Cardiac muscle cell (in vitro differentiated cells and primary cell): ENCODE data around the gene FBXO3. TPM values are rescaled to one million over a fixed set of nuclear protein-coding genes. Genes with fewer than 3 reads are reported as not detected.

Experiments used
- DNase-seq, 2 donors: peaks; one replicate each; pipeline versions ENCODE4 v3.0.0 to v3.0.0-alpha.2; 2010 to 2017; ENCODE audit warnings: low read depth in 1 of 2, low spot score in 1 of 2
- H3K27ac ChIP-seq: fragments of 200-600 bp; sonication (generic); 2 replicates; pipeline ENCODE4 v1.5.1; 2016
- H3K27me3 ChIP-seq: fragments of 200-600 bp; sonication (generic); 2 replicates; pipeline ENCODE4 v1.6.0; 2016; ENCODE audit warnings: control low read depth
- H3K36me3 ChIP-seq: fragments of 200-600 bp; sonication (generic); 2 replicates; pipeline ENCODE4 v1.5.1; 2016; ENCODE audit warnings: control low read depth
- H3K4me1 ChIP-seq: fragments of 200-600 bp; sonication (generic); 2 replicates; pipeline ENCODE4 v1.8.1; 2017; ENCODE audit warnings: low read depth, mild to moderate bottlenecking, mixed run types
- H3K4me3 ChIP-seq: fragments of 200-600 bp; sonication (generic); 2 replicates; pipeline ENCODE4 v1.5.1; 2016; ENCODE audit warnings: mild to moderate bottlenecking
- H3K9me3 ChIP-seq: fragments of 200-600 bp; sonication (generic); 2 replicates; pipeline ENCODE4 v1.5.1; 2017; ENCODE audit warnings: low read depth, mild to moderate bottlenecking, control low read depth
- CTCF ChIP-seq: IDR thresholded peaks from 2 replicates; pipeline ENCODE4 v1.5.1; 2012; ENCODE audit warnings: low read depth, mild to moderate bottlenecking, low read length
- polyA plus RNA-seq: library from polyadenylated mRNA; unstranded; fragments of >200 nt; fragmentation: Nextera tagmentation; extraction: Ambion mirVana; gene quantifications from 2 replicates; pipeline ENCODE4 v1.2.1, GENCODE V29; 2016
- total RNA-seq: library from RNA; depleted of rRNA; stranded (reverse); fragments of >200 nt; gene quantifications from 2 replicates; pipeline ENCODE4 v1.2.3, GENCODE V29; 2016

The FBXO3 gene
- total and polyA plus RNA-seq, 2 experiments from 2014 or later, result 34.4 to 36.1 TPM

GRCh38 chr11:33700063-33700501 lies 74.2 kb downstream of the FBXO3 start:
- no peak for DNase-seq
- no peak overlapping the region for H3K27ac ChIP-seq
- no peak for TF ChIP-seq CTCF
- H3K4me3 ChIP-seq, result peak overlapping the region; percentile 74
- no peaks in the 10 kb centered on the region for H3K27me3 ChIP-seq
- peaks cover 5% of the 10 kb centered on the region for H3K4me1 ChIP-seq
- H3K9me3 ChIP-seq, result no peaks in the 10 kb centered on the region
- no peaks in the 10 kb centered on the region for H3K36me3 ChIP-seq

- H3K27ac ChIP-seq, result no peak overlapping the region
- H3K4me1 ChIP-seq, result peaks cover 5% of the 10 kb centered on the region
- H3K4me3 ChIP-seq, result no peak overlapping the region
- H3K36me3 ChIP-seq, result no peaks in the 10 kb centered on the region
- H3K9me3 ChIP-seq, result no peaks in the 10 kb centered on the region
- no peak for TF ChIP-seq CTCF
- DNase-seq, result no peak
- no peaks in the 10 kb centered on the region for H3K27me3 ChIP-seq
These were observed 74.7 kb downstream of the FBXO3 start for GRCh38 chr11:33699515-33700062.

- no peak for TF ChIP-seq CTCF
- Histone ChIP-seq H3K4me3 (no peak overlapping the region), H3K27me3 (no peaks in the 10 kb centered on the region), H3K4me1 (peaks cover 5% of the 10 kb centered on the region), H3K27ac (no peak overlapping the region), H3K36me3 (no peaks in the 10 kb centered on the region), H3K9me3 (no peaks in the 10 kb centered on the region)
- DNase-seq, result no peak
These were observed 75.4 kb downstream of the FBXO3 start for GRCh38 chr11:33698921-33699320.

- no peak for TF ChIP-seq CTCF
- H3K4me1 ChIP-seq, result peaks cover 5% of the 10 kb centered on the region
These were observed 76.3 kb downstream of the FBXO3 start for GRCh38 chr11:33697997-33698396.

GRCh38 chr11:33696931-33697638 lies 77.2 kb downstream of the FBXO3 start:
- Histone ChIP-seq H3K9me3 (no peaks in the 10 kb centered on the region), H3K27ac (no peak overlapping the region), H3K4me1 (peaks cover 5% of the 10 kb centered on the region), H3K4me3 (no peak overlapping the region), H3K27me3 (no peaks in the 10 kb centered on the region), H3K36me3 (no peaks in the 10 kb centered on the region)
- DNase-seq, result no peak
- TF ChIP-seq CTCF, result no peak

More at GRCh38 chr11:33697997-33698396, 76.3 kb downstream of the FBXO3 start:
- Histone ChIP-seq H3K4me3 (no peak overlapping the region), H3K27me3 (no peaks in the 10 kb centered on the region), H3K27ac (no peak overlapping the region), H3K9me3 (no peaks in the 10 kb centered on the region), H3K36me3 (no peaks in the 10 kb centered on the region)
- no peak for DNase-seq
